Ovary (tissue), 9 donors: ENCODE results near the gene PROKR2. TPM values are rescaled to one million over a fixed set of nuclear protein-coding genes. Genes with fewer than 3 reads are reported as not detected.

Experiments used
- DNase-seq, 5 donors: peaks; one replicate each; pipeline ENCODE4 v3.0.0-alpha.2; 2019 to 2020
- H3K27ac ChIP-seq, 2 donors: fragments of 200-600 bp; one replicate each; pipeline versions ENCODE4 v1.5.1 to v1.8.0; 2019 to 2022
- H3K27me3 ChIP-seq: fragments of 200-600 bp; one replicate; pipeline ENCODE4 v1.8.0; 2022
- H3K36me3 ChIP-seq: fragments of 200-600 bp; sonication (generic); one replicate; pipeline ENCODE4 v1.5.1; 2019
- H3K4me1 ChIP-seq: one replicate; pipeline ENCODE4 v1.8.1; 2013; ENCODE audit warnings: mild to moderate bottlenecking, moderate library complexity; ENCODE audit not compliant: insufficient read depth
- H3K4me3 ChIP-seq: fragments of 200-600 bp; sonication (generic); one replicate; pipeline ENCODE4 v1.5.1; 2017
- H3K9me3 ChIP-seq, 2 donors: fragments of 200-600 bp in 1 of 2; sonication (generic) in 1 of 2; one replicate each; pipeline versions ENCODE4 v1.5.1 to v1.8.1; 2013 to 2019; ENCODE audit warnings: mild to moderate bottlenecking in 1 of 2, moderate library complexity in 1 of 2
- CTCF ChIP-seq, 3 donors: fragments of 450-650 bp in 2 of 3; fragments of 200-600 bp in 1 of 3; IDR thresholded peaks; one replicate each; pipeline versions ENCODE4 v1.5.1 to v1.8.0; 2016 to 2022; ENCODE audit warnings: antibody characterized with exemption in 3 of 3, mild to moderate bottlenecking in 1 of 3
- EP300 ChIP-seq: sonication (generic); formaldehyde crosslinking; IDR thresholded peaks from one replicate; pipeline ENCODE4 v1.6.1; 2017; ENCODE audit warnings: antibody characterized with exemption
- POLR2A ChIP-seq: fragments of 450-650 bp; IDR thresholded peaks from one replicate; pipeline ENCODE4 v1.6.1; 2017; ENCODE audit warnings: antibody characterized with exemption, mild to moderate bottlenecking, moderate library complexity
- WGBS, 3 donors: extraction: QIAGEN DNeasy Blood & Tissue Kit in 1 of 3; methylation state at CpG; one replicate each; pipeline versions ENCODE4 v1.1.5 to v1.1.7; 2013 to 2017; 5-methylcytosine and 5-hydroxymethylcytosine counted together
- intact Hi-C, 4 donors: fragments of 100-400 bp; cut with DNase I; formaldehyde crosslinking; loops; one replicate each; pipeline versions ENCODE4 v1.11.0 to v1.15.1; 2022 to 2023
- polyA plus RNA-seq, 2 donors: library from polyadenylated mRNA; stranded (reverse); fragments of 200-250 nt in 1 of 2; fragments of 350-450 nt in 1 of 2; fragmentation: Illumina TruSeq in 1 of 2; extraction: RNeasy Lipid Tissue Mini Kit (QIAGEN cat#74804) in 1 of 2; gene quantifications; one replicate each; pipeline ENCODE4 v1.2.3, GENCODE V29; 2013 to 2014
- small RNA-seq: library from RNA; depleted of rRNA; stranded (forward); fragments of <200 nt; gene quantifications from one replicate; pipeline ENCODE3, GENCODE V24; 2016
- total RNA-seq, 7 donors: library from RNA; depleted of rRNA in 2 of 7; stranded (reverse); fragments of >200 nt in 2 of 7; fragmentation: NEBNext Ultra II Directional in 3 of 7; extraction: Animal tissue kit (Norgen Biotek cat#: 25700) in 3 of 7; gene quantifications; one replicate each; pipeline versions ENCODE4 v1.1.0 to v1.2.4, GENCODE V29; 2016 to 2023
- donor health status: DM: no; HTN: no; CAD: no; lungs with moderate emphysema.
- donor health status: DM: no; HTN: no; CAD: no.
- donor health status: Bipolar disorder and iron deficiency.
- donor health status: DM: yes; HTN: yes; CAD: no.
- donor health status: DM: no; HTN: no; CAD: no.
- donor health status: DM: yes; HTN: yes; CAD: no.

Gene PROKR2
- total and polyA plus RNA-seq, 9 donors: not detected

GRCh38 chr20:5267092-5267491, 49.7 kb downstream of the PROKR2 start:
- intact Hi-C loops: no loop called here
- no peak for DNase-seq
- Histone ChIP-seq H3K4me1 (no peaks in the 10 kb centered on the region), H3K4me3 (no peak overlapping the region), H3K36me3 (no peaks in the 10 kb centered on the region), H3K9me3 (no peaks in the 10 kb centered on the region), H3K27me3 (no peaks in the 10 kb centered on the region), H3K27ac (no peak overlapping the region)
- WGBS, 3 donors: 44 to 58% (median 52%) methylated on average over 1 of the region's 1 CpG
- TF ChIP-seq EP300 (no peak), POLR2A (no peak), CTCF (IDR thresholded peaks at IDR 0.05) (no peak)

Small RNA genes lying within 50 kb of the gene (small RNA-seq; reads per million reads assigned to genes)
- gene RNA5-8SP7: not detected

Other genes starting within 250 kb of the PROKR2 start
- gene TMEM230, start 203.9 kb downstream of the PROKR2 start, total RNA-seq: 100 to 1,000 TPM in 2 of 7 donors, 10 to 100 TPM in 5; 57.7 to 119 (median 97.7) TPM
- gene TMEM230, start 203.9 kb downstream of the PROKR2 start, polyA plus RNA-seq: 100 to 1,000 TPM; 124 to 194 TPM
- gene PCNA, start 197.0 kb downstream of the PROKR2 start, total RNA-seq: 10 to 100 TPM; 34.1 to 50.0 (median 38.8) TPM
- 10 to 100 TPM; 42.1 to 49.0 TPM for gene PCNA, start 197.0 kb downstream of the PROKR2 start, polyA plus RNA-seq
- gene CDS2, start 189.9 kb downstream of the PROKR2 start, total RNA-seq: 10 to 100 TPM; 18.5 to 43.7 (median 37.6) TPM
- gene CDS2, start 189.9 kb downstream of the PROKR2 start, polyA plus RNA-seq: 10 to 100 TPM; 11.4 to 54.6 TPM